ENCODE data around the gene DBI.
"Not testable (repeated sequence)": the region's sequence is repeated elsewhere in the genome, so short reads cannot be mapped to it uniquely, and the experiment has no call there.

DBI gene

DNA sequence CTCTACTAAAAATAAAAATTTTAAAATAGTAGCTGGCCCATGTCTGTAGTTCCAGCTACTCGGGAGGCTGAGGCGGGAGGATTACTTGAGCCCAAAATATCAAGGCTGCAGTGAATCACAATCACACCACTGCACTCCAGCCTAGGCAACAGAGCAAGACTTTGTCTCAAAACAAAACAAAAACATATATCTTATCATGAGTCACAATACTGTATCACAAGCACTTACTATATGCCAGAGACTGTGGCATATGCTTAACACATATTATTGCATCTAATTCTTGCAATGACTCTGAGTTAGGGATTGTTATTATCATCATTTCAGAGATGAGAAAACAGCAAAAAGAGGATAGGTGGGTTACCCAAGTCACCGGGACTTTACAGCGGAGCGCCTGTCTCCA, 35.3 kb downstream of the DBI start:
- no peak for DNase-seq (ENCODE audit: low read depth)

DNA sequence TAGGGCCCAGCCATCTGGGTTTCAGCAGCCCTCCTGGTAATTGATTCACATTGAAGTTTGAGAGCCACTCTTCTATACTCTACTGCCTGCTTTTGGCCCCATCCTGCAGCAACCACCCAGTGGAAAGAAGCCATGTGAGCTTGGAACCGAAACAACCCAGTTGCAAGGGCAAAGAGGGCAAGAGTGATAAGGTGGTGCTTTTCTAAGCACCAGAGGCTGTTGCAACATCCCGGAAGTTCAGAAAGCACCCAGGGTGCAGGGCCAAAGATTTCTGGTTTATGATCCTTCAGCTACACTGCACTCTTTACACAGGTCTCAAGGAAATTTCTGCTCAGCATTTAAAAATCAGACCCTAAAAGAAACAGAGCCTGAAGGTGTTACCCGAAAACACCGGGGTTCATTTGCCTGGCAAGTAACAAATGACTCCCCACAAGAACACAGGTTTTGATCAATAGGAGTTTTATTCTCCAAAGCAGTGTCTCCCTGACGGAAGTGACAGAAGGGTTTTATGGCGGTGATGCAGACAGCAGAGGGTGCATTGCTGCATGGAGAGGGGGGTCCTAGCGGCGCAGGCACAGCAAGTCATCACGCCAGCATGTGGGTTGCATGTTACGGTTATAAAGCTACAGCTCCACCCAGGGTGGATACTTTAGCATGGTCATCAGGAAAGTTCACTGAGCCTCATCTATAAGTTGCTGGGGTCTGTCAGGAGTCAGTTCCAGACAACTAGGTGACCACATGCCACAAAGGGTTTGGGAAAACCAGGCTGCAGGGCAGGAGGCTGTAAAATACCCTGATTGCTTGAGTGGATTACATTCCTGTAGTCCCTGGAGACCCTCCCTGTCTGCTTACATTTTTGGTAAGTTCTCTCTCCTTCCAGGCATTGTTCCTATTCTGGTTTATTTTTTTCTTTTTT, 36.1 kb downstream of the DBI start:
- no peak for DNase-seq (ENCODE audit: low read depth)

DNA sequence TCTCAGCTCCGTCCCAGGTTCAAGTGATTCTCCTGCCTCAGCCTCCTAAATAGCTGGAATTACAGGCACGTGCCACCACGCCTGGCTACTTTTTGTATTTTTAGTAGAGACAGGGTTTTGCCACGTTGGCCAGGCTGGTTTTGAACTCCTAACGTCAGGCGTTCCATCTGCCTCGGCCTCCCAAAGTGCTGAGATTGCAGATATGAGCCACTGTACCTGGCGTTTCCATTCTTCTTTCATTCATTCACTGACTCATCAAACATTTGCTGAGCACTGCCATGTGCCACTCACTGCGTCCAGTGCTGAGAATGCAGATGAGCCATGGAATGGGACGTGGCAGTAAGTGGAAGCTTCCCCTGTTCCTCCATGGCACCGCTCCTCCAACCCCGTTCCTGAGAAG, 36.8 kb downstream of the DBI start:
- not testable (repeated sequence) for DNase-seq (ENCODE audit: low read depth)

DNA sequence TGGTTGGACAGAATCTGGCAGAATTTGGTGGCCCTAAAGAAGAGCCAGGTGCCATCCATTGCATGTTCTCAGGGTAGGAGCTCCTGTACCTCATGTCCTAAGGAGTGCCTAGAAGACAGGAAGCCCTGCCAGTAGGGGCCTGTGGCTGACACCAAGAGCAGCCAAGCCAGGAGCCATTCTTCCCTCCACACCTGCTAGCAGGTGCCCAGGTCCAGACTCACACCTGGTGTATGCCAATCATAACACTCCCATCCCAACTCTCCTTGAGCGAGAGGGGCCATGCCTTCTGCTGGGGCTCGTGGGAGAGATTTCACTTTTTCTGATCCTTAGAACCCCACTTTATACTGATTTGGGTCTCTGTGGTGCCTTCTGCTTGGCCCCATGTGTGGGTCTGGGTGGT, 38.4 kb downstream of the DBI start:
- no peak for DNase-seq (ENCODE audit: low read depth)

DNA sequence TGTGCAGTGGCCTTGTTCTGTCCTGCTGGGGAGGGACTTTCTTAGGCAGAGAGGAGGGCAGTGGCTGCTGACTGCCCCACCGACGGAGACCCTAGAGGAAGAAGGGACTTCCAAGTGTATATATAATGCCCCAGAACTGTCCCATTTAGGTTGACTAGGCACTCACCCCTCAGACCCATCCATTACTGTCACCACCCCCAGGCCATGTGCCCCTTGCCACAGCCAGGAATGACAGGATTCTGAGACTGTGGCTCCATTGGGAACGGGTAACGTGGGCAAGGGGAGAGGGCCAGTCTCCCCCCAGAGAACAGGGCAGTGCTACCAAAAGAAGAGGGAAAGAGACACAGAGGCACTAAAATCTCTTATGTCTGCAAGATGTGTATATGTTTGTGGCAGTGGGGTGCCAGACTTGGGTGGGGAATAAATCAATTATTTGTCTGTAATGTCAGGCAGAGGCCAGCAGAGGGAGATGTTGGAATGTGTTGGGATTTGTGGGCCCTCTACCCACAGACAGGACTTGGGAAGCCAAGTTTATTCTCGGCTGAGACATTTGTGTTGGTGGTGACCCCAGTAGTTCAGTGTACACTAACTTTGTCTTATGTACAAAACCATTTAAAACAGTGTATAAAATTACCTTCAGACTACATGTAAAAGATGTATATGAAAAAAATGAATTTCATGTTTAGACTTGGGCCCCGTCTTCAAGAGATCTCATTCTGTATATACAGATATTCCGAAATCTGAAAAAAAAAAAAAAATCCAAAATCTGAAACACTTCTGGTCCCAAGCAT, 40.8 kb downstream of the DBI start:
- DNase-seq (ENCODE audit: low read depth) = no peak

DNA sequence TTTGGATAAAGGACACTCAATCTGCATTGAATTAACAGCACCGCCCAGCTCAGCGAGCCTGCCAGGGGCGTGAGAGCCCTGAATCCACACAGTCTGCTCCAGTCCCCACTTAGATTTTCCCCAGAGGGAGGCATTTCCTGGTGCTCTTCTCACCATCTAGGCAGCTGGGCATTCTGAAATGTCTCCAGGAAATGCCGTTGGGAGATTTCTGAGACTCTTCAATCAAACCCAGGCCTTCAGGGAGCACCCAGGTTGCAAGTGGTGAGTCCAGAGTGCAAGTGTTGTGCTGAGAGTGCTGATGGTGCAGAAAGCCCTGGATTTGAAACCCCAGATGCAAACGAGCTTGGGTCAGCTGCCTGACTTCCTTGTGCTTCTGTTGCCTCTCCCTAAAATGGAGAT, 41.4 kb downstream of the DBI start:
- no peak for DNase-seq (ENCODE audit: low read depth)

DNA sequence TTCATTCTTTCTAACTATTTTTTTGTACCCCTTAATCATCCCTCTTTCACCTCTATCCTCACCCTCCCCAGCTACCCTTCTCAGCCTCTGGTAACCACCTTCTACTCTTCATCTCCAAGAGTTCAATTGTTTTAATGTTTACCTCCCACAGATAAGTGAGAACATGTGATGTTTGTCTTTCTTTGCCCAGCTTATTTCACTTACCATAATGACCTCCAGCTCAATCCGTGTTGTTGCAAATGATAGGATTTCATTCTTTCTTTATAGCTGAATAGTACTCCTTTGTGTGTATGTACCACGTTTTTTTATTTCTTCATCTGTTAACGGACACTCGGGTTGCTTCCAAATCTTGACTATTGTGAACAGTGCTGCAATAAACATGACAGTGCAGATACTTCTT, 42.7 kb downstream of the DBI start:
- no peak for DNase-seq (ENCODE audit: low read depth)

DNA sequence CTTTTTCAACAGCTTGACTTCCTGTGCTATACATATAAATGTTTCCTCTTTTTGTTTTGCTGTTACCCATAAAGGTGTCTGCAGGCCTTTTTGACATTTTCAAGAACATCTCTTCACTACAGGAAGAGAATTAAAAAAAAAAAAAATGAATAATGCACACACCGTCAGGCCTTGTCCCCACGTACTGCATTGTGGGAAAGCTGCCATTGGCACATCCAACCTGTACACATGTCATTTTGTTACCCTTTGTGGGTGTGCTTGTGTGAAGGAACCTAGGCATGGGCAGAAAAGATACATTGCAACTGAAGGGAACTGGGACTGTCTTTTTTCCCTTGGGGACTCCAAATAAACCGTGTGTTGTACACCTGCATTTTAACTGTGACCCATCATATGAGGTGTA, 48.1 kb downstream of the DBI start:
- no peak for DNase-seq (ENCODE audit: low read depth)

DNA sequence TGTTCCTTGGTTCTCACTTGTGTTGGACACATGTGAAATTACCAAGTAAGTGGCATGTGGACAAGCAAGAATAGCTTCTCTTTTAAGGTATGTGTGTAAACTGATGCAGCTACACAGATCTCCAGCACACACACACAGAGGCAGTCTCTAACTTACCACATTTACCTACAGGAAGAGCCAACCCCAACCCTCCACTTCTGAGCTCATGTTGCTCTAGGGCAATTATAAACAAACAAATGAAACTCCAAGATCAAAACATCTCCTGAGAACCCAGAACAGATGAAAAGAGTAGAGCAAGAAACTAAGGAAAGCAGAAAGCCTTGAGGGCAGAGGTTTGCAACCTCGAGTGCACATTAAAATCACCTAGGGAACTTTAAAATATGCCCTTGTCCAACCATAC, 48.9 kb downstream of the DBI start:
- no peak for DNase-seq (ENCODE audit: low read depth)

DNA sequence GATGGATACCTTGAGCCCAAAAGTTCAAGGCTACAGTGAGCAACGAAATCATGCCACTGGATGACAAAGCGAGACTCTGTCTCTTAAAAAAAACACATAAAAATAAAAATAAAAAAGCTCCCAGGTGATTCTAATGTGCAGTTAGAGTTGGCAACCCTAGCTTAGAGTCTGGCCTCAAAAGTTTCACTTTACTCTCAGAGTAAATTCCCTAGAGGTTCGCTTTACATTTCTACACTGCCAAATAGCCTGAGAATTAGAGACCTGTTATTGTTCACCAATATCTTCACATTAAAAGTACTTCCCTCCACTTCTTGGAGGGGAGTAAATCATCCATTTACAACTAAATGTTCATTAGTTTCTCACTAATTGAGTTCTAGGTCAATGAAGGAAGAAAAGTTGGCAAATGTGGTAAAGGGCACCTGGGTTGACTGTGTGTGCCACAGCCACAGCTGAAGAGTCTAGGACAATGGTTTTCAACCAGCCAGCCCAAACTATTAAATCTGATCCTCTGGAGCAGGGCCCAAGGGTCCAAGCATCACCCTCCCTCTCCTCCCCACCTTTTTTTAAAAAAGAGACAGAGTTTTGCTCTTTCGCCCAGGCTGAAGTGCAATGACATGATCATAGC, 49.6 kb downstream of the DBI start:
- DNase-seq (ENCODE audit: low read depth) = no peak

DNA sequence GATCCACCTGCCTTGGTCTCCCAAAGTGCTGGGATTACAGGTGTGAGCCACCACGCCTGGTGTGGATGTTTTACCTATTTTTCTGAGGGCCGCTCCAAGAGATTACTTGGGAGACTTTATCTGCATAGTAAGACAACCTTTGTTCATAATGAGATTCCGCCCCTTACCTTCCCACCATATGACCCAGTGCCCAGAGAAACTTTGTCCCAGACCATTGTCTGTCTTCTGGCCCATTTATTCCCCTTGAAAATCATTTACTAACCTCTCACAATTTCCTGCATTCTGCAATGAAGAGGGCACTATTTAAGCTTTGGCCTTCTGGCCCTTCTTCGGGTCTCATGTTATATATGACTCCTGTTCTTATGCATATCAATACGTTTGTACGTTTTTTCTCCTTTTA, 51.1 kb downstream of the DBI start:
- no peak for DNase-seq (ENCODE audit: low read depth)

DNA sequence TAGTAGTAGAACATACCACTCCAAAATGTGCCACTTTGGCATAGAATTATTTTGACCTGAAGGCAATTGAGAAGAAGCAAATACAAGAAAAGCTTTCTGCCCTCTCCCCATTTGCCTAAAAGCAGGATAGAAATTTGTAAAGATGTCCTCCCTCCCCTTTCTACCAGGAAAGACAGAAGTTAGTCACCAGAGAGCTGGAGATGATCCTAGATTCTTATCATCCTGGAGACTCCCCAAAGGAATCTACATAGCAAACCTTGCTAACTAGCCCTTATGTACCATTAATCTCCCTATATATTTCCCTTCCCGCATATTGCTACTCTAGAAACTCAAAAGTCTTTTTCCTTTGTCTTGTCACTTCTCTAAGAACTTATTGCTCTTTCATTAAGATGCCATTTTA, 52.3 kb downstream of the DBI start:
- DNase-seq (ENCODE audit: low read depth) = no peak

DNA sequence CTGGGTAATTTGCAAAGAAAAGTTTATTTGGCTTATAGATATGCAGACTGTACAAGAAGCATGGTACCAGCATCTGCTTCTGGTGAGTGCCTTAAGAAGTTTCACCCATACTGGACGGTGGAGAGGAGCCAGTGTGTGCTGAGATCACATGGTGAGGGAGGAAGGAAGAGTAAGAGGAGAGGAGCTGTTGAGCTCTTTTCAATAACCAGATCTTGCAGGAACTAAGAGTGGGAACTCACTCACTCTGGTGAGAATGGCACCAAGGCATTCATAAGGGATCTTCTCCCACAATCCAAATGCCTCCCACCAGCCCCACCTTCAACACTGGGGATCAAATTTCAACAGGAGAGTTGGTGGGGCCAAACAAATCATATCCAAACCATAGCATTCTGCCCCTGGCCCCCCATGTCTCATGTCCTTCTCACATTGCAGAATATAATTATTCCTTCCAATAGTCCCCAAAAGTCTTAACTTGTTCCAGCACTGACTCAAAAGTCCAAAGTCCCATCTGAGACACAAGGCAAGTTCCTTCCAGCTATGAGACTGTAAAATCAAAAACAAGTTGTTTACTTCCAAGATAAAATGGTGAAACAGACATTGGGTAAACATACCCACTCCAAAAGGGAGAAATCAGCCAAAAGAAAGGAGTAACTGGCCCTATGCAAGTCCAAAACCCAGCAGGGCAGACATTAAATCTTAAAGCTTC, 53.2 kb downstream of the DBI start:
- DNase-seq (ENCODE audit: low read depth) = no peak

DNA sequence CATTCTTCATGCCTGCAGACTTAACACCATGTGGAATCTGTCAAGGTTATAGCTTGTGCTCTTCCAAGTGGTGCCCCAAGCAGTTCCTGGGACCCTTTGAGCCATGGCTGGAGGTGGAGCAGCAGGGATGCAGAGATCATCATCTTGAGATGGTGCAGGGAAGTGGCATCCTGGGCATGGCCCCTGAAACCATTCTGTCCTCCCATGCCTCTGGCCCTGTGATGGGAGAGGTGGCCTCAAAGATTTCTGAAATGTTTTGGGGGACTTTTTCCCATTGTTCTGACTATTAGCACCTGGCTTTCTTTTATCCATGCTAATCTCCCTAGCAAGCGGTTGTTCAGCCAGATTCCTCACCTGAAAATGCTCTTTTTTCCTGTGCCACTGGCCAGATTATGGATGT, 54.5 kb downstream of the DBI start:
- no peak for DNase-seq (ENCODE audit: low read depth)

DNA sequence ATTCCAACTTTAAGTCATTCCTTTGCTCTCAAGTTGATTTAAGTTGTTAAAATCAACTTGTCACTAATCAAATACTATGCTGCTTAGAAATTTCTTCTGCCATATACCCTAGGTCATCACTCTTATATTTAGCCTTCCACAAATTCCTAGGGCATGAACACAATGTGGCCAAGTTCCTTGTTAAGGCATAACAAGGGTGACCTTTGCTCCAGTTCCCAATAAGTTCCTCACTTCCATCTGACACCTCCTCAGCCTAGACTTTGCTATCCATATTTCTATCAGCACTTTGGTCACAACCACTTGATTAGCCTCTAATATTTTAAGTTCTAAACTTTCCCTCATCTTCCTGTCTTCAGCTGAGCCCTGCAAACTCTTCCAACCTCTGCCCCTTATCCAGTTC, 55.0 kb downstream of the DBI start:
- DNase-seq (ENCODE audit: low read depth) = no peak

Measured in stimulated activated CD8-positive, alpha-beta memory T cell treated with anti-CD3 and anti-CD28 coated beads, Interleukin-12 subunit alpha, Interleukin-12 subunit beta, amount 100 ng/mL, for 4 hours (primary cell).